GM12892 (cell line): ENCODE data around the gene RP9.

Source experiments
- POLR2A ChIP-seq: IDR thresholded peaks from 2 replicates; pipeline ENCODE4 v1.6.1; 2011; ENCODE audit warnings: low read depth, low read length, control low read depth
- POLR2AphosphoS5 ChIP-seq: IDR thresholded peaks from 2 replicates; pipeline ENCODE4 v1.6.1; 2011; ENCODE audit warnings: low read depth, low read length, control low read depth
- TAF1 ChIP-seq: IDR thresholded peaks from 2 replicates; pipeline ENCODE4 v1.6.1; 2011; ENCODE audit warnings: low read depth, mild to moderate bottlenecking, control low read depth, low read length, borderline replicate concordance

- TF ChIP-seq POLR2A = no peak
- TF ChIP-seq POLR2AphosphoS5 = no peak
- TF ChIP-seq TAF1 = no peak
Measured at GRCh38 chr7:33109758-33110238, 594 bp upstream of the RP9 start.
